Measurements from ENCODE around the gene NAV2.

NAV2 gene

GRCh38 chr11:19781351-19781750 lies 68.7 kb downstream of the NAV2 start:
- no peak for DNase-seq (ENCODE audit: low spot score)

GRCh38 chr11:19785265-19785664 lies 72.6 kb downstream of the NAV2 start:
- DNase-seq (ENCODE audit: low spot score), result no peak

- DNase-seq (ENCODE audit: low spot score), result no peak
Measured at GRCh38 chr11:19786644-19787043, 74.0 kb downstream of the NAV2 start.

GRCh38 chr11:19788435-19788834 lies 75.8 kb downstream of the NAV2 start:
- no peak for DNase-seq (ENCODE audit: low spot score)

- DNase-seq (ENCODE audit: low spot score), result no peak
Measured at GRCh38 chr11:19789245-19789644, 76.6 kb downstream of the NAV2 start.

- no peak for DNase-seq (ENCODE audit: low spot score)
Measured at GRCh38 chr11:19789835-19790710, 77.4 kb downstream of the NAV2 start.

GRCh38 chr11:19790831-19791552 lies 78.4 kb downstream of the NAV2 start:
- DNase-seq (ENCODE audit: low spot score), result no peak

- no peak for DNase-seq (ENCODE audit: low spot score)
Measured at GRCh38 chr11:19792510-19792909, 79.9 kb downstream of the NAV2 start.

- no peak for DNase-seq (ENCODE audit: low spot score)
Measured at GRCh38 chr11:19793326-19793725, 80.7 kb downstream of the NAV2 start.

- DNase-seq (ENCODE audit: low spot score), result no peak
Measured at GRCh38 chr11:19794161-19794560, 81.5 kb downstream of the NAV2 start.

- DNase-seq (ENCODE audit: low spot score), result no peak
Measured at GRCh38 chr11:19795082-19795481, 82.4 kb downstream of the NAV2 start.

GRCh38 chr11:19800162-19800561 lies 87.5 kb downstream of the NAV2 start:
- no peak for DNase-seq (ENCODE audit: low spot score)

- no peak for DNase-seq (ENCODE audit: low spot score)
Measured at GRCh38 chr11:19800714-19801519, 88.3 kb downstream of the NAV2 start.

- no peak for DNase-seq (ENCODE audit: low spot score)
Measured at GRCh38 chr11:19802773-19803293, 90.2 kb downstream of the NAV2 start.

GRCh38 chr11:19803506-19803998 lies 90.9 kb downstream of the NAV2 start:
- no peak for DNase-seq (ENCODE audit: low spot score)

GRCh38 chr11:19805376-19805775 lies 92.7 kb downstream of the NAV2 start:
- no peak for DNase-seq (ENCODE audit: low spot score)

GRCh38 chr11:19805827-19806226 lies 93.2 kb downstream of the NAV2 start:
- no peak for DNase-seq (ENCODE audit: low spot score)

GRCh38 chr11:19806251-19806650 lies 93.6 kb downstream of the NAV2 start:
- no peak for DNase-seq (ENCODE audit: low spot score)

- DNase-seq (ENCODE audit: low spot score), result no peak
Measured at GRCh38 chr11:19808076-19808911, 95.7 kb downstream of the NAV2 start.

GRCh38 chr11:19810852-19811251 lies 98.2 kb downstream of the NAV2 start:
- no peak for DNase-seq (ENCODE audit: low spot score)

GRCh38 chr11:19811380-19811779 lies 98.7 kb downstream of the NAV2 start:
- DNase-seq (ENCODE audit: low spot score), result no peak

Measured in RKO (cell line).